HEK293 (cell line): ENCODE results near the gene OPN4.
A peak's percentile ranks its signal among the peaks of the same experiment; 100 is the strongest.

Source experiments
- IKZF3 ChIP-seq: fragments of 450-650 bp; IDR thresholded peaks from 2 replicates; pipeline ENCODE4 v1.5.0; 2018; ENCODE audit warnings: missing biosample characterization, mild to moderate bottlenecking, missing genetic modification characterization, moderate library complexity
- KLF10 ChIP-seq: fragments of 450-650 bp; IDR thresholded peaks from 2 replicates; pipeline ENCODE4 v1.5.1; 2018; ENCODE audit warnings: missing biosample characterization, mild to moderate bottlenecking, missing genetic modification characterization
- RBAK ChIP-seq: fragments of 450-650 bp; formaldehyde crosslinking; IDR thresholded peaks from 2 replicates; pipeline ENCODE4 v1.5.1; 2016; ENCODE audit warnings: missing biosample characterization, missing genetic modification characterization
- SP7 ChIP-seq: fragments of 450-650 bp; formaldehyde crosslinking; IDR thresholded peaks from 2 replicates; pipeline ENCODE4 v1.5.1; 2016; ENCODE audit warnings: missing biosample characterization, missing genetic modification characterization
- ZBTB1 ChIP-seq: fragments of 450-650 bp; formaldehyde crosslinking; IDR thresholded peaks from 2 replicates; pipeline ENCODE4 v1.5.1; 2016; ENCODE audit warnings: missing biosample characterization, missing genetic modification characterization
- ZBTB17 ChIP-seq: fragments of 450-650 bp; formaldehyde crosslinking; IDR thresholded peaks from 2 replicates; pipeline ENCODE4 v1.5.1; 2016; ENCODE audit warnings: missing biosample characterization, missing genetic modification characterization
- ZFHX2 ChIP-seq: fragments of 450-650 bp; formaldehyde crosslinking; conservative IDR thresholded peaks from 2 replicates; pipeline ENCODE4 v1.5.1; 2016; ENCODE audit warnings: missing biosample characterization, missing genetic modification characterization
- ZFP41 ChIP-seq: fragments of 450-650 bp; formaldehyde crosslinking; IDR thresholded peaks from 2 replicates; pipeline ENCODE4 v1.5.1; 2016; ENCODE audit warnings: missing biosample characterization, missing genetic modification characterization, borderline replicate concordance
- ZNF19 ChIP-seq: fragments of 450-650 bp; formaldehyde crosslinking; IDR thresholded peaks from 2 replicates; pipeline ENCODE4; 2016; ENCODE audit warnings: missing biosample characterization, missing genetic modification characterization, low read depth
- ZNF266 ChIP-seq: fragments of 450-650 bp; formaldehyde crosslinking; IDR thresholded peaks from 2 replicates; pipeline ENCODE4 v1.5.1; 2016; ENCODE audit warnings: missing biosample characterization, missing genetic modification characterization, low read depth
- ZNF292 ChIP-seq: fragments of 450-650 bp; formaldehyde crosslinking; IDR thresholded peaks from 2 replicates; pipeline ENCODE4 v1.5.1; 2016; ENCODE audit warnings: low read depth, missing biosample characterization, missing genetic modification characterization, borderline replicate concordance
- ZNF513 ChIP-seq: fragments of 450-650 bp; IDR thresholded peaks from 2 replicates; pipeline ENCODE4 v1.5.1; 2018; ENCODE audit warnings: missing biosample characterization, missing genetic modification characterization
- ZNF521 ChIP-seq: fragments of 450-650 bp; formaldehyde crosslinking; IDR thresholded peaks from 2 replicates; pipeline ENCODE4 v1.5.1; 2017; ENCODE audit warnings: missing biosample characterization, mild to moderate bottlenecking, missing genetic modification characterization
- ZNF558 ChIP-seq: fragments of 450-650 bp; formaldehyde crosslinking; IDR thresholded peaks from 2 replicates; pipeline ENCODE4 v1.5.1; 2016; ENCODE audit warnings: missing biosample characterization, missing genetic modification characterization
- ZNF610 ChIP-seq: fragments of 450-650 bp; formaldehyde crosslinking; IDR thresholded peaks from 2 replicates; pipeline ENCODE4 v1.5.1; 2016; ENCODE audit warnings: missing biosample characterization, missing genetic modification characterization, borderline replicate concordance
- ZNF629 ChIP-seq: fragments of 450-650 bp; formaldehyde crosslinking; IDR thresholded peaks from 2 replicates; pipeline ENCODE4 v1.5.1; 2017; ENCODE audit warnings: missing biosample characterization, missing genetic modification characterization
- ZNF664 ChIP-seq: fragments of 450-650 bp; formaldehyde crosslinking; IDR thresholded peaks from 2 replicates; pipeline ENCODE4 v1.5.1; 2016; ENCODE audit warnings: missing biosample characterization, missing genetic modification characterization
- ZNF792 ChIP-seq: fragments of 450-650 bp; formaldehyde crosslinking; IDR thresholded peaks from 2 replicates; pipeline ENCODE4 v1.5.1; 2016; ENCODE audit warnings: missing biosample characterization, missing genetic modification characterization
- ZNF837 ChIP-seq: fragments of 450-650 bp; formaldehyde crosslinking; IDR thresholded peaks from 2 replicates; pipeline ENCODE4 v1.5.1; 2016; ENCODE audit warnings: missing biosample characterization, missing genetic modification characterization
- ZSCAN4 ChIP-seq: fragments of 450-650 bp; formaldehyde crosslinking; IDR thresholded peaks from 2 replicates; pipeline ENCODE4 v1.5.1; 2017; ENCODE audit warnings: missing biosample characterization, missing genetic modification characterization
- TF ChIP-seq, protein P1 (sequence below): fragments of 450-650 bp; formaldehyde crosslinking; IDR thresholded peaks from 2 replicates; pipeline ENCODE4 v1.5.1; 2016; ENCODE audit warnings: missing biosample characterization, missing genetic modification characterization
- TF ChIP-seq, protein P2 (sequence below): fragments of 450-650 bp; formaldehyde crosslinking; IDR thresholded peaks from 2 replicates; pipeline ENCODE4 v1.5.1; 2016; ENCODE audit warnings: missing biosample characterization, missing genetic modification characterization
- TF ChIP-seq, protein P3 (sequence below): fragments of 450-650 bp; formaldehyde crosslinking; conservative IDR thresholded peaks from 2 replicates; pipeline ENCODE4 v1.5.1; 2016; ENCODE audit warnings: low read depth, missing biosample characterization, missing genetic modification characterization
- TF ChIP-seq, protein P4 (sequence below): fragments of 450-650 bp; formaldehyde crosslinking; IDR thresholded peaks from 2 replicates; pipeline ENCODE4 v1.5.1; 2016; ENCODE audit warnings: missing biosample characterization, missing genetic modification characterization
- TF ChIP-seq, protein P5 (sequence below): fragments of 450-650 bp; formaldehyde crosslinking; IDR thresholded peaks from 2 replicates; pipeline ENCODE4 v1.5.1; 2016; ENCODE audit warnings: missing biosample characterization, missing genetic modification characterization

OPN4 gene

GRCh38 chr10:86644152-86644793 lies 10.1 kb upstream of the OPN4 start (continued):
- TF ChIP-seq, protein P1, sequence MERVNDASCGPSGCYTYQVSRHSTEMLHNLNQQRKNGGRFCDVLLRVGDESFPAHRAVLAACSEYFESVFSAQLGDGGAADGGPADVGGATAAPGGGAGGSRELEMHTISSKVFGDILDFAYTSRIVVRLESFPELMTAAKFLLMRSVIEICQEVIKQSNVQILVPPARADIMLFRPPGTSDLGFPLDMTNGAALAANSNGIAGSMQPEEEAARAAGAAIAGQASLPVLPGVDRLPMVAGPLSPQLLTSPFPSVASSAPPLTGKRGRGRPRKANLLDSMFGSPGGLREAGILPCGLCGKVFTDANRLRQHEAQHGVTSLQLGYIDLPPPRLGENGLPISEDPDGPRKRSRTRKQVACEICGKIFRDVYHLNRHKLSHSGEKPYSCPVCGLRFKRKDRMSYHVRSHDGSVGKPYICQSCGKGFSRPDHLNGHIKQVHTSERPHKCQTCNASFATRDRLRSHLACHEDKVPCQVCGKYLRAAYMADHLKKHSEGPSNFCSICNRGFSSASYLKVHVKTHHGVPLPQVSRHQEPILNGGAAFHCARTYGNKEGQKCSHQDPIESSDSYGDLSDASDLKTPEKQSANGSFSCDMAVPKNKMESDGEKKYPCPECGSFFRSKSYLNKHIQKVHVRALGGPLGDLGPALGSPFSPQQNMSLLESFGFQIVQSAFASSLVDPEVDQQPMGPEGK = peak; percentile 56
- TF ChIP-seq ZNF792 (tag by site-specific recombination) = no peak
- TF ChIP-seq ZBTB17 (tag by site-specific recombination) = 0 out of 2 replicates have a peak, but pooled peaks have one; percentile 31
- TF ChIP-seq ZNF292 (tag by site-specific recombination) = no peak
- no peak for TF ChIP-seq ZNF513
- TF ChIP-seq, protein P2, sequence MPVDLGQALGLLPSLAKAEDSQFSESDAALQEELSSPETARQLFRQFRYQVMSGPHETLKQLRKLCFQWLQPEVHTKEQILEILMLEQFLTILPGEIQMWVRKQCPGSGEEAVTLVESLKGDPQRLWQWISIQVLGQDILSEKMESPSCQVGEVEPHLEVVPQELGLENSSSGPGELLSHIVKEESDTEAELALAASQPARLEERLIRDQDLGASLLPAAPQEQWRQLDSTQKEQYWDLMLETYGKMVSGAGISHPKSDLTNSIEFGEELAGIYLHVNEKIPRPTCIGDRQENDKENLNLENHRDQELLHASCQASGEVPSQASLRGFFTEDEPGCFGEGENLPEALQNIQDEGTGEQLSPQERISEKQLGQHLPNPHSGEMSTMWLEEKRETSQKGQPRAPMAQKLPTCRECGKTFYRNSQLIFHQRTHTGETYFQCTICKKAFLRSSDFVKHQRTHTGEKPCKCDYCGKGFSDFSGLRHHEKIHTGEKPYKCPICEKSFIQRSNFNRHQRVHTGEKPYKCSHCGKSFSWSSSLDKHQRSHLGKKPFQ (tag by site-specific recombination) = peak; percentile 30; the same call in 1 of the 2 replicates
- TF ChIP-seq IKZF3 (tag by site-specific recombination) = peak; percentile 48; the same call in 1 of the 2 replicates
- no peak for TF ChIP-seq SP7 (tag by site-specific recombination)
- TF ChIP-seq ZNF521 (tag by site-specific recombination) = no peak
- no peak for TF ChIP-seq ZNF837 (tag by site-specific recombination)
- no peak for TF ChIP-seq ZNF664 (tag by site-specific recombination)
- TF ChIP-seq, protein P3, sequence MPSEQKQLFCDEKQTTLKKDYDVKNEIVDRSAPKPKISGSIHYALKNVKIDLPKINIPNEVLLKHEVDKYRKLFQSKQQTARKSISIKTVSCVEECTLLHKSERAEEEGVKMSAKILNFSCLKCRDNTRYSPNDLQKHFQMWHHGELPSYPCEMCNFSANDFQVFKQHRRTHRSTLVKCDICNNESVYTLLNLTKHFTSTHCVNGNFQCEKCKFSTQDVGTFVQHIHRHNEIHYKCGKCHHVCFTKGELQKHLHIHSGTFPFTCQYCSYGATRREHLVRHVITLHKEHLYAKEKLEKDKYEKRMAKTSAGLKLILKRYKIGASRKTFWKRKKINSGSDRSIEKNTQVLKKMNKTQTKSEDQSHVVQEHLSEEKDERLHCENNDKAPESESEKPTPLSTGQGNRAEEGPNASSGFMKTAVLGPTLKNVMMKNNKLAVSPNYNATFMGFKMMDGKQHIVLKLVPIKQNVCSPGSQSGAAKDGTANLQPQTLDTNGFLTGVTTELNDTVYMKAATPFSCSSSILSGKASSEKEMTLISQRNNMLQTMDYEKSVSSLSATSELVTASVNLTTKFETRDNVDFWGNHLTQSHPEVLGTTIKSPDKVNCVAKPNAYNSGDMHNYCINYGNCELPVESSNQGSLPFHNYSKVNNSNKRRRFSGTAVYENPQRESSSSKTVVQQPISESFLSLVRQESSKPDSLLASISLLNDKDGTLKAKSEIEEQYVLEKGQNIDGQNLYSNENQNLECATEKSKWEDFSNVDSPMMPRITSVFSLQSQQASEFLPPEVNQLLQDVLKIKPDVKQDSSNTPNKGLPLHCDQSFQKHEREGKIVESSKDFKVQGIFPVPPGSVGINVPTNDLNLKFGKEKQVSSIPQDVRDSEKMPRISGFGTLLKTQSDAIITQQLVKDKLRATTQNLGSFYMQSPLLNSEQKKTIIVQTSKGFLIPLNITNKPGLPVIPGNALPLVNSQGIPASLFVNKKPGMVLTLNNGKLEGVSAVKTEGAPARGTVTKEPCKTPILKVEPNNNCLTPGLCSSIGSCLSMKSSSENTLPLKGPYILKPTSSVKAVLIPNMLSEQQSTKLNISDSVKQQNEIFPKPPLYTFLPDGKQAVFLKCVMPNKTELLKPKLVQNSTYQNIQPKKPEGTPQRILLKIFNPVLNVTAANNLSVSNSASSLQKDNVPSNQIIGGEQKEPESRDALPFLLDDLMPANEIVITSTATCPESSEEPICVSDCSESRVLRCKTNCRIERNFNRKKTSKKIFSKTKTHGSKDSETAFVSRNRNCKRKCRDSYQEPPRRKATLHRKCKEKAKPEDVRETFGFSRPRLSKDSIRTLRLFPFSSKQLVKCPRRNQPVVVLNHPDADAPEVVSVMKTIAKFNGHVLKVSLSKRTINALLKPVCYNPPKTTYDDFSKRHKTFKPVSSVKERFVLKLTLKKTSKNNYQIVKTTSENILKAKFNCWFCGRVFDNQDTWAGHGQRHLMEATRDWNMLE = no peak
- no peak for TF ChIP-seq ZNF266 (tag by site-specific recombination)
- TF ChIP-seq, protein P4, sequence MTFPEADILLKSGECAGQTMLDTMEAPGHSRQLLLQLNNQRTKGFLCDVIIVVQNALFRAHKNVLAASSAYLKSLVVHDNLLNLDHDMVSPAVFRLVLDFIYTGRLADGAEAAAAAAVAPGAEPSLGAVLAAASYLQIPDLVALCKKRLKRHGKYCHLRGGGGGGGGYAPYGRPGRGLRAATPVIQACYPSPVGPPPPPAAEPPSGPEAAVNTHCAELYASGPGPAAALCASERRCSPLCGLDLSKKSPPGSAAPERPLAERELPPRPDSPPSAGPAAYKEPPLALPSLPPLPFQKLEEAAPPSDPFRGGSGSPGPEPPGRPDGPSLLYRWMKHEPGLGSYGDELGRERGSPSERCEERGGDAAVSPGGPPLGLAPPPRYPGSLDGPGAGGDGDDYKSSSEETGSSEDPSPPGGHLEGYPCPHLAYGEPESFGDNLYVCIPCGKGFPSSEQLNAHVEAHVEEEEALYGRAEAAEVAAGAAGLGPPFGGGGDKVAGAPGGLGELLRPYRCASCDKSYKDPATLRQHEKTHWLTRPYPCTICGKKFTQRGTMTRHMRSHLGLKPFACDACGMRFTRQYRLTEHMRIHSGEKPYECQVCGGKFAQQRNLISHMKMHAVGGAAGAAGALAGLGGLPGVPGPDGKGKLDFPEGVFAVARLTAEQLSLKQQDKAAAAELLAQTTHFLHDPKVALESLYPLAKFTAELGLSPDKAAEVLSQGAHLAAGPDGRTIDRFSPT (tag by site-specific recombination) = no peak
- no peak for TF ChIP-seq RBAK (tag by site-specific recombination)
- no peak for TF ChIP-seq ZBTB1 (tag by site-specific recombination)
- no peak for TF ChIP-seq ZNF19 (tag by site-specific recombination)
- no peak for TF ChIP-seq ZFP41 (tag by site-specific recombination)
- peak; percentile 39; the same call in 1 of the 2 replicates for TF ChIP-seq ZNF629
- TF ChIP-seq, protein P5, sequence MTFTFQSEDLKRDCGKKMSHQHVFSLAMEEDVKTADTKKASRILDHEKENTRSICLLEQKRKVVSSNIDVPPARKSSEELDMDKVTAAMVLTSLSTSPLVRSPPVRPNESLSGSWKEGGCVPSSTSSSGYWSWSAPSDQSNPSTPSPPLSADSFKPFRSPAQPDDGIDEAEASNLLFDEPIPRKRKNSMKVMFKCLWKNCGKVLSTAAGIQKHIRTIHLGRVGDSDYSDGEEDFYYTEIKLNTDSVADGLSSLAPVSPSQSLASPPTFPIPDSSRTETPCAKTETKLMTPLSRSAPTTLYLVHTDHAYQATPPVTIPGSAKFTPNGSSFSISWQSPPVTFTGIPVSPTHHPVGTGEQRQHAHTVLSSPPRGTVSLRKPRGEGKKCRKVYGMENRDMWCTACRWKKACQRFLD (tag by site-specific recombination) = no peak
- TF ChIP-seq ZFHX2 (tag by site-specific recombination) = no peak
- no peak for TF ChIP-seq ZNF610 (tag by site-specific recombination)
- 0 out of 2 replicates have a peak, but pooled peaks have one; percentile 25 for TF ChIP-seq KLF10 (tag by site-specific recombination)
- TF ChIP-seq ZSCAN4 (tag by site-specific recombination) = no peak
- TF ChIP-seq ZNF558 (tag by site-specific recombination) = no peak; the same call in 1 of the 2 replicates
